ENCODE results near the gene RFFL.
"Not testable (repeated sequence)": the region's sequence is repeated elsewhere in the genome, so short reads cannot be mapped to it uniquely, and the experiment has no call there.

The RFFL gene

DNA sequence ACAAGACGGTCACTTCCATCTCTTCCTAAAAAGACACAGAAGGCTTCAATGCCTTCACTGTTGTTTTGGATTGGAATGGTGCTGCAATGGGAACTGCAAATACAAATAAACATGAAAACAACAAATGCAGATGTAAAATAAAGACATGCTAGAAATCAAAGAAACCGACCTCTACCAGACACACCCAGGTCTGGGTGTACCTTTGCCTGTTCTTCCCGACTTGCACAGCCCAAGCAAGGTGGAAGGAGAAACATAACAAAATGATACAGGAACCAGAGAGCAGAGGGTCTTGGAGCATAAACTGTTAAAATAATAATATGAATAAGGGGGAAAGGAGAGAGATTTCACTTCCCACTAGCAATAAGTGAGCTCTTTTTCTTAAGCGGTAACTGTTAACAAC, 17.3 kb downstream of the RFFL start:
- DNase-seq = no peak

- not testable (repeated sequence) for DNase-seq
Observed at GRCh38 chr17:35045458-35045979, 18.0 kb downstream of the RFFL start.

DNA sequence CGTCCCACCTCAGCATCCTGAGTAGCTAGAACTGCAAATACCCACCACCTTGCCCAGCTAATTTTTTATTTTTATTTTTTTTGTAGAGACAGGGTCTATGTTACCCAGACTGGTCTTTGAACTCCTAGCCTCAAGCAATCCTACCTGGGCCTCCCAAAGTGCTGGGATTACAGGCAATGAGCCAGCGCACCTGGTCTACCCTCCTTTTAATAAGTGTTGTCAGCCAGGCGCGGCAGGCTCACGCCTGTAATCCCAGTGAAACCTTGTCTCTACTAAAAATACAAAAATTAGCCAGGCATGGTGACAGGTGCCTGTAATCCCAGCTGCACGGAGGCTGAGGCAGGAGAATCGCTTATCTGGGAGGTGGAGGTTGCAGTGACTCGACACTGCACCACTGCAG, 19.3 kb downstream of the RFFL start:
- DNase-seq = no peak

GRCh38 chr17:35041390-35041789, 22.1 kb downstream of the RFFL start:
- DNase-seq = no peak

DNA sequence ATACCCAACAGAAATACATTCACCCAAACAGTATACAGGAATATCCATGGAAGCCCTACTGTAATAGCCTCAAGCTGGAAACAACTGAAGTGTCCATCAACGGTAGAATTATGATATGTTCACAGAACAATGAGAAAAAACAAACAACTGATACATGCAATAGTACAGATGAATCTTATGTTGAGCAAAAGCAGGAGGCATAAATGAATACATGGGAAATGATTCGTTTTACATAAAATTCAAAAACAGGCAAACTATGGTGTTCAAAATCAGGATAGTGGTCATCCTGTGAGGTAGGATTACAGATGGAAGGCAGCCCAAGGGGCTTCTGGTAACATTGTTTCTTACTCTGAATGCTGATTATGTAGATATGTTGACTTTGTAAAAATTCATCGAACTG, 25.1 kb downstream of the RFFL start:
- DNase-seq = no peak

GRCh38 chr17:35030780-35031179, 32.7 kb downstream of the RFFL start:
- no peak for DNase-seq

GRCh38 chr17:35028531-35029262, 34.8 kb downstream of the RFFL start:
- no peak for DNase-seq

- DNase-seq = not testable (repeated sequence)
Observed at GRCh38 chr17:35028097-35028496, 35.4 kb downstream of the RFFL start.

- no peak for DNase-seq
Observed at GRCh38 chr17:35025541-35025940, 38.0 kb downstream of the RFFL start.

DNA sequence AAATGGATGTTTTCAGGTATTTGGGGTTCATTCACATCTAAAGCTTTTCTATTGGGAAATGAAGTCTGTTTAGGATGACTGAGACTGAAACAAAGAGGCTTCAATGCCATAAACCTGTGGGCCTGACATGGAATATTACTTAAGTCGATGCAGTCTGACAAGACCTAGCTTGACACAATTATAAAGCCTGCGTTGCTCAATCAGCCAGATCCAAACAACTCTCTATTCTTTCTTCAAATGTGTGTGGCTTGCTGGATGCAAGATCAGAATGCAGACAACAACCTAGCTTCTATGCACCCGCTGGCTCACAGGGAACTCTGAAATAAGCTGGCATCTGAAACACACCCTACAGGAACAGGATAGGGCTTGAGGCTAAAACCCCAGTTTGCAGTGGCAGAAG, 40.0 kb downstream of the RFFL start:
- DNase-seq = no peak

DNA sequence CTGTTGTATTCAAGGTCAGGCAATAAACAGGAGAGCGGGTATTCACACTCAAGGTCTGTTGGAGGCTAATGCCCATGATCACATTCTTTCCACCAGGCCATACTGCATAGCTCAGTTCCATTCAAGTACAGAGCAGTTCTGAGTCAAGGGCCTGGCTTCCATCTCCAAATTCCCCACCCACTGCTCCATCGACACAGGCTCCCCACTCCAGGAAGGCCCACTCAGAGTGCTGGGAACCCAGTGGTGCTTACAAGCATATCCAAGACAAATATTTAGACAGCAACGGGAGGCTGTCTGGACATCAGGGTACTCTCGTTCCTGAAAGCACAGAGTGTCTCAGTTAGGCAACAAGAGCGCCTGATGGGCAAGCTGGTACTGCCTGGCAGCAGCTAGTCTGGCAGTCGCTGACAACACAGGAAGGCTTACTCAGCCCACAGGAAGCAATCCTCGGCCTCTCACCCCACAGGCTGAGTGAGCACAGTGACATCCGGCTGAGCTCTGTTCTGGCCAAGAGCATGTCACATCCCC, 40.9 kb downstream of the RFFL start:
- DNase-seq = peak; percentile 58

DNA sequence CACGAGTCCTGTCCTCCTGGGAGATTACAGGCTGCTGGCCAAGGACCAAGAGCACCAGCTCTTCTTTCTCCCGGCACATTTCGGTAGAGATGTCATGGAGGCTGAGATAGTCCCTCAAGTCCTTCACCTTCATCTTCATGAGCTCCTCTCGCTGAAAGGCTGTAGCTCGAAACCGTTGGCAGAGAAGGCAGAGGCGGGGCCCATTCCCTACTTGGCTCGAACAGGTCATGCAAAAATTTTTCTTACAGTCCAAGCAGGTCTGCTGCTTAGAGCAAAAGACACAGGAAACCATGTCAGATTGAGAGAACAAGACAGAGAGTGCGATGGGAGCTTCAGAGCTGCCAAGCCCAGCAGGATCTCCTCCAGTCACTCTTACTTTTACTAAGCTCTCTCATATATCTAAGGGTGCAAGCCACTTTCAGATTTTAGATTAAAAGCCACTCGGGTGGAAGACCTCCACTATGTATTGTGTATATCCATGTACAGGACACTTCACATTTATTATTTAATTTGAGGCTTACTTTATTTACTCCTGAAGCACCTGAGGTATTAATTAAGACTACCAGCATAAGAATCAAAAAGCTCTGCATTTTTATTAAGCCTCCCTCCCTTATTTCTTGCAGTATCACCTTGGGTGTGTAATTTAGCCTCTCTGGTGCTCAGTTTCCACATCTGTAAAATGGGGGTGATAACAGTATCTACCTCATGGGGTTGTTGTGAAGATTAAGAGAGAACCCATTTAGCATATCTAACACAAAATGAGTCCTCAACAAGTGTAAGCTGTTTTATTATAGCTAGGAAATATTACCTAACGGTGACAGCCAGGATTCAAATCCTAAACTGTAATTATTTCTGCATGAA, 41.8 kb downstream of the RFFL start:
- DNase-seq = no peak

DNA sequence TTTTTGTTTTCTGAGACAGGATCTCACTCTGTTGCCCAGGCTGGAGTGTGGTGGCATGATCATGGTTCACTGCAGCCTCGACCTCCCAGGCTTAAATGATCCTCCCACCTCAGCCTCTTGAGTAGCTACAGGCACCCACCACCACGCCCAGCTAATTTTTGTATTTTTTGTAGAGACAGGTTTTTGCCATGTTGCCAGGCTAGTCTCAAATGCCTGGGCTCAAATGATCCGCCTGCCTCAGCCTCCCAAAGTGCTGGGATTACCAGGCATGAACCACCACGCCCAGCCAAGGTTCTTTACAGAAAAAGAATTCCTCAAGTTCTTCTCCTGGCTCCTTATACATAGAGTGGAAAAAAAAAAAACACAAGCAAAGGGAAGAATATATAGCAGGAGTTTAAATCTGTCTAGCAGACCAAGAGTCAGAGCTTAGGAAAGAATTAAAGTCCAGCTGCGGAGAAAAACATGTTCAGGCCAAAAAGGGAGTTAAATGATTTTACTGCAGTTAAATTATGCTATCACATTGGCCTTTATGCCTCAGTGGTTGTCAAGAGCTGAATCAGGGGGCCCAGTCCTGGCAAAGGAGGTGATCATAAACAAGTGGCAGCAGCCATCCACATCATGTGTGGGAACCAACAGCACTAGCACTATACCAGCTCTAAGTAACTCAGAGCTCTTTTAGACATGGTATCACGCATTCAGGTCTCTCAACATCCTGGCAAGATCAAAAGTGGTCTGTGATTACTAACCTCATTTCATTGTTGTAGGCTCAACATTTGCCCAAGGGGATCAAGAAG, 43.9 kb downstream of the RFFL start:
- no peak for DNase-seq

DNA sequence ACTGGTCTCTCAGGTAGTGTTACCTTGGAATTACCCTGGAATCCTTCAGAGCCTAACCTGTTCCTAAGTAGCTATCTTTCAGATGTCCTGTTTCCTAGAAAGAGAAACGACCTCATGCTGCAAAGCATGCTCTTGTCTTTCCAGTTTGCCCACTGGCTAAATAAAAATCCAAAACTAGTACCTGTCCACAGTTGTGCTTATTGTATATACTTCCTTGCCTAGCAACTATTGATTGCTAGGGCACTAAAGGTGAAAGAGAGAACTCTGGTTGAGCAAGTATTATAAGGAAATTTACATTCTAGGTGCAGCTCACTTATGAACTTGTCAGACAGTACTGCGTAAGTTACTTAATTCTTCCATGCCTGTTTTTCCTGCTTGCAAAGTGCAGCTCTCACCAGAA, 44.7 kb downstream of the RFFL start:
- DNase-seq = no peak

DNA sequence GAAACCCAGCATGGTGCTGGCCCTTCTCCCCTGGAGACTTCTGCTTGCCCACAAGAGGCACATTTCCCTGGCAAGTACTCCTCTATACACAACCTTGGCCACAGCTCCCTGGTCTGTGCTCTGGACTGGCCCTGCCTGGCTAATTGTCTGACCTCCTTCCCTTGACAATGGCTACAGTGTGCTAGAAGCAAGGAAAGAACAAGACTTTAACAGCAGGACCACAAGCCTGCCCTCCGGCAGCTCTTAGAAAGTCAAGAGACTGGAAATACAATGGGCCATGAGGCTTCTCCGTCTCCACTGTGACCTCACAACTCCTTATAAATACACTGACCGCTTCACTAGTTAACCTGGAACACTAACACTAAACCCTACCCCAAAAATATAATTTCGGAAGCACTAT, 46.5 kb downstream of the RFFL start:
- no peak for DNase-seq

DNA sequence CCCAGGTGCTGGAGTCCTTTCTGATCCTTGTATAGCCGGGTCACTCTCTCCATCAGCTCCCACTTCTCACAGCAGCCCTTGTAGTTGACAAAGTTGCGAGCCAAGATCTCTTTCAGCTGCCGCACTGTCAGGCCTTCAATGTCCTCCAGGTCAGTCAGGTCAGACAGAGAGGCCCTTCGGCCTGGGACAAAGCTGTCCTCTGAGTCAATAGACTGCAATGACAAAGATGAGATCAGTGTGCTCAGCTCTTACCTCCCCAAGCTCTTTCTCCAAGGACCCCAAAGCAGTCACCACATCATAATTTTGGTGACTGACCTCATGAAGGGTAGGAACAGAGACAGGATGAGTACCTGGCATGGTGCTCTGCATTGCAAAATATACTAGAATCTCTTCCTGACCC, 47.1 kb downstream of the RFFL start:
- no peak for DNase-seq

GRCh38 chr17:35011671-35012216, 51.8 kb downstream of the RFFL start:
- DNase-seq = peak; percentile 30

- DNase-seq = no peak
Observed at GRCh38 chr17:35010093-35010492, 53.4 kb downstream of the RFFL start.

GRCh38 chr17:35006961-35007360, 56.5 kb downstream of the RFFL start:
- no peak for DNase-seq

- DNase-seq = no peak
Observed at GRCh38 chr17:35006345-35006744, 57.2 kb downstream of the RFFL start.

- DNase-seq = no peak
Observed at GRCh38 chr17:35003778-35004177, 59.7 kb downstream of the RFFL start.

GRCh38 chr17:35002876-35003551, 60.5 kb downstream of the RFFL start:
- DNase-seq = no peak
